ENCODE results near the gene ST6GALNAC2.

The ST6GALNAC2 gene

DNA sequence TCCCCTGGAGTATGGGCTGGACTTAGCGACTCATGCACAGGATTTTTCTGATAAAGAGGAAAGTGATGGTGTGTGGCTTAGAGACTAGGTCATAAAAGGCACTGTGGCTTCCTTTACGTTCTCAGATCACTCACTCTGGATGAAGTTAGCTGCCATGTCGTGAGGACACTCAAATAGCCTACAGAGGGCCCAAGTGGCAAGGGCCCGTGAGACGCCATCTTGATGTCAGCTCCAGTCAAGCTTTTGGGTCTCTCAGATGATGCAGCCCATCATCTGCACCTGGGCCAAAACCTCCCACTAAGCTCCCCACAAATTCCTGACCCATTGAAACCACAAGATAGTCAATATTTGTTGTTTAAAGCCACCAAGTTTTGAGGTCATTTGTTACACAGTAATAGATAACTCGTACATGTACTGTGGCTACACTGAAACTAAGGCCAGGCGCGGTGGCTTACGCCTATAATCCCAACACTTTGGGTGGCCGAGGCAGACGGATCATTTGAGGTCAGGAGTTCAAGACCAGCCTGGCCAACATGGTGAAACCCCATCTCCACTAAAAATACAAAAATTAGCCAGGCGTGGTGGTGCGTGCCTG is 14.7 kb downstream of the ST6GALNAC2 start:
- TF ChIP-seq SP2 (tag by site-specific recombination; IDR thresholded peaks at IDR 0.05) (0 out of 2 replicates have a peak, but pooled peaks have one; percentile 22), SETDB1 (IDR thresholded peaks at IDR 0.05; ENCODE audit: insufficient read length, low read length) (peak; percentile 13), PATZ1 (tag by site-specific recombination; IDR thresholded peaks at IDR 0.05) (peak; percentile 19; the same call in 1 of the 2 replicates), ZBTB17 (tag by site-specific recombination; IDR thresholded peaks at IDR 0.05) (0 out of 2 replicates have a peak, but pooled peaks have one; percentile 8), ZNF518A (tag by site-specific recombination; conservative IDR thresholded peaks at IDR 0.05; ENCODE audit: low read depth) (peak; percentile 38; the same call in 1 of the 2 replicates), REST (tag by site-specific recombination; IDR thresholded peaks at IDR 0.05) (no peak), KLF8 (tag by site-specific recombination; IDR thresholded peaks at IDR 0.05) (peak; percentile 38; the same call in 1 of the 2 replicates), ZNF580 (tag by site-specific recombination; IDR thresholded peaks at IDR 0.05) (no peak), ZFP41 (tag by site-specific recombination; IDR thresholded peaks at IDR 0.05; ENCODE audit: borderline replicate concordance) (no peak), ZNF560 (tag by site-specific recombination; IDR thresholded peaks at IDR 0.05; ENCODE audit: borderline replicate concordance) (no peak)
- H3K4me3 ChIP-seq (ENCODE audit: low read depth, low read length) = no peak overlapping the region
- ChIA-PET CTCF (interaction anchor here (0.8 to 2.6 kb wide), 3 partner anchors 44 to 120 kb away, joined by 3 to 9 read pairs (median 4); no protein-coding TSS in a partner anchor), POLR2A (interaction anchor here (0.6 to 1.0 kb wide), 4 partner anchors 13 to 53 kb away, joined by 3 read pairs; no protein-coding TSS in a partner anchor)
- H3K4me1 ChIP-seq (ENCODE audit: control insufficient read depth, insufficient read depth, low read length) = no peaks in the 10 kb centered on the region
- no peak overlapping the region for H3K27ac ChIP-seq (ENCODE audit: extremely low read depth, low read depth, low read length)
- no peaks in the 10 kb centered on the region for H3K9me3 ChIP-seq (ENCODE audit: control insufficient read depth, insufficient read depth, low read depth, low read length)
- peaks cover 2 to 17% of the 10 kb centered on the region in 2 experiments for H3K36me3 ChIP-seq (ENCODE audit: control insufficient read depth in 2 of 2, insufficient read depth in 1 of 2, low read length in 2 of 2)

DNA sequence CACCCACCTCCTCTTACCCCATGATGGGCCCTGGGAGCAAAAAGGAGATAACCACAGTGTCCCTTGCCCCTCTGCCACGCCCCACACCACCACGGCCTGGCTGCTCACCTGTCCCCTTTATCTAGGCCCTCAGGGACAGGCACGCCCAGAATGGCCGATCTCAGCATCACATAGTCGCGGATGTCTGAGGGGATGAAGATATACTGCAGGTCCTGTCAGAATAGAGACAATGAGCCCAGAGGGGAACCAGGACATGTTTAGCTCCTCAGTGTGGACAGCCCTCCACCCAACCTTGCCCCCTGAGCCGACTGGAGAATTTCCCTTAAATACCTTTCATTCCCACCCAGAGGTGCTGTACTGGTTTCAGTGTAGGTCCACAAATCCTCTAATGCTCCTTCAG is 15.2 kb downstream of the ST6GALNAC2 start:
- H3K36me3 ChIP-seq (ENCODE audit: control insufficient read depth in 2 of 2, insufficient read depth in 1 of 2, low read length in 2 of 2) = peaks cover 7 to 22% of the 10 kb centered on the region in 2 experiments
- no peak overlapping the region for H3K27ac ChIP-seq (ENCODE audit: extremely low read depth, low read depth, low read length)
- POLR2A ChIA-PET = interaction anchor here (1.0 kb wide), 1 partner anchor 13 kb away, joined by 3 read pairs; no protein-coding TSS in a partner anchor
- CTCF ChIA-PET = interaction anchor here (0.5 to 2.6 kb wide), 4 partner anchors 12 to 120 kb away, joined by 3 to 9 read pairs (median 4); no protein-coding TSS in a partner anchor
- TF ChIP-seq ZNF416 (tag by site-specific recombination; IDR thresholded peaks at IDR 0.05) (no peak), ZBTB17 (tag by site-specific recombination; IDR thresholded peaks at IDR 0.05) (0 out of 2 replicates have a peak, but pooled peaks have one; percentile 9)
- H3K9me3 ChIP-seq (ENCODE audit: control insufficient read depth, insufficient read depth, low read depth, low read length) = no peaks in the 10 kb centered on the region
- H3K4me1 ChIP-seq (ENCODE audit: control insufficient read depth, insufficient read depth, low read length) = no peaks in the 10 kb centered on the region
- no peak overlapping the region for H3K4me3 ChIP-seq (ENCODE audit: low read depth, low read length)
